Hepatocyte (in vitro differentiated cells): Measurements from ENCODE around the gene SLC7A7.

Source experiments
- CTCF ChIP-seq: fragments of 200-600 bp; sonication (generic); IDR thresholded peaks from 2 replicates; pipeline ENCODE4 v1.5.1; 2016; ENCODE audit warnings: antibody characterized with exemption, mild to moderate bottlenecking; ENCODE audit not compliant: poor library complexity
- EZH2 ChIP-seq: fragments of 200-600 bp; sonication (generic); IDR thresholded peaks from 2 replicates; pipeline ENCODE4 v1.6.1; 2016; ENCODE audit warnings: antibody characterized with exemption, mild to moderate bottlenecking, borderline replicate concordance

DNA sequence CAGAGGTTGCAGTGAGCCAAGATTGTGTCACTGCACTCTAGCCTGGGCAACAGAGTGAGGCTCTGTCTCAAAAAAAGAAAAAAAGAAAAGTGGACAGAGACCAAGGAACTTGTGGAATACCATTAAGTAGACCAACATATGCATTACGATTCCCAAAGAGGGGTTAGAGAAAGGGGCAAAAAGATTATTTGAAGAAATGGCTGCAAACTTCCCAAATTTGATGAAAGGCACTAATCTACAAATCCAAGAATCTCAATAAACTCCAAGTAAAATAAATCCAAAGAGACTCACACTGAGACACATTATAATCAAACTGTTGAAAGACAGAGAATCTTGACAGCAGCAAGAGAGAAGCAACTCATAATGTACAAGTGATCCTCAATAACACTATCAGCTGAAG lies 53.5 kb downstream of the SLC7A7 start:
- no peak for TF ChIP-seq CTCF
- TF ChIP-seq EZH2 = no peak
